K562 (cell line): Measurements from ENCODE around the gene TRIM71. TPM values are rescaled to one million over a fixed set of nuclear protein-coding genes. Genes with fewer than 3 reads are reported as not detected.
"Not testable (repeated sequence)": the region's sequence is repeated elsewhere in the genome, so short reads cannot be mapped to it uniquely, and the experiment has no call there.

Experiments
- ATAC-seq: fragments of 200-7000 bp; cut with Tn5 transposase; 3 replicates; pipeline ENCODE4 v1.9.1; 2020; ENCODE audit warnings: moderate library complexity
- BruUV-seq: library from RNA; stranded (reverse); fragments of 400-500 nt; replicated peaks from 2 replicates; lab custom pipeline; 2021; lab: Mats Ljungman, UMichigan
- CTCF ChIA-PET: fragments of 300-600 bp; formaldehyde crosslinking; extraction: SDS; loops from one replicate; lab custom pipeline; 2021; ENCODE audit warnings: low intra/inter-chr PET ratio; lab: Yijun Ruan, JAX
- POLR2A ChIA-PET: fragments of 300-600, 350-650 bp; sonication (Branson Sonifier 250); formaldehyde crosslinking; extraction: SDS; loops from one replicate; lab custom pipeline; 2021; ENCODE audit warnings: antibody characterized with exemption, inconsistent platforms; lab: Yijun Ruan, JAX
- DNase-seq, 4 experiments: peaks; one replicate each; pipeline versions ENCODE4 v3.0.0 to v3.0.0-alpha.2; 2011 to 2018; ENCODE audit warnings: low spot score in 3 of 4, mixed read lengths in 3 of 4; ENCODE audit errors: extremely low read depth in 1 of 4
- FAIRE-seq: peaks from 2 replicates; lab custom pipeline; 2011; peaks lifted over from hg19 to GRCh38; lab: Jason Lieb, UNC
- H2AFZ ChIP-seq: 2 replicates; pipeline ENCODE4 v1.6.0; 2011; ENCODE audit warnings: low read depth, low read length, control low read depth, inconsistent platforms
- H3K27ac ChIP-seq: fragments of 200-600 bp; 3 replicates; pipeline ENCODE4 v1.8.0; 2011; ENCODE audit warnings: low read depth, mild to moderate bottlenecking, control low read depth, inconsistent platforms, low read length, moderate library complexity, mixed read lengths; ENCODE audit errors: extremely low read depth
- H3K27me3 ChIP-seq, 2 experiments: fragments of 300-600 bp in 1 of 2; 2 replicates in 1 of 2; 3 replicates in 1 of 2; pipeline versions ENCODE4 v1.6.0 to v1.8.0; 2011; ENCODE audit warnings: inconsistent platforms in 2 of 2, low read length in 2 of 2, mild to moderate bottlenecking in 1 of 2, mixed read lengths in 1 of 2, moderate library complexity in 1 of 2; ENCODE audit not compliant: control insufficient read depth in 2 of 2, insufficient read depth in 2 of 2
- H3K36me3 ChIP-seq: fragments of 300-600 bp; 3 replicates; pipeline ENCODE4 v1.8.0; 2011; ENCODE audit warnings: mild to moderate bottlenecking, low read length, inconsistent platforms; ENCODE audit not compliant: control insufficient read depth, insufficient read depth
- H3K4me1 ChIP-seq, 2 experiments: fragments of 200-600 bp in 1 of 2; replicated peaks in 1 of 2; 2 replicates in 1 of 2; 3 replicates in 1 of 2; pipeline versions ENCODE4 v1.5.1 to v1.8.0; 2011; ENCODE audit warnings: inconsistent platforms in 2 of 2, low read length in 2 of 2, mild to moderate bottlenecking in 1 of 2, mixed read lengths in 1 of 2, moderate library complexity in 1 of 2; ENCODE audit not compliant: control insufficient read depth in 2 of 2, insufficient read depth in 2 of 2
- H3K4me2 ChIP-seq: 2 replicates; pipeline ENCODE4 v1.6.1; 2011; ENCODE audit warnings: low read length, control low read depth, inconsistent platforms, mixed read lengths; ENCODE audit not compliant: insufficient read depth
- H3K4me3 ChIP-seq: fragments of 200-600 bp; sonication (generic), shearing (Covaris generic); 2 replicates; pipeline ENCODE4 v1.5.1; 2016; ENCODE audit warnings: control low read depth, inconsistent platforms
- H3K79me2 ChIP-seq: fragments of 200-600 bp; 3 replicates; pipeline ENCODE4 v1.8.0; 2011; ENCODE audit warnings: low read length, inconsistent platforms; ENCODE audit not compliant: control insufficient read depth, insufficient read depth
- H3K9ac ChIP-seq, 2 experiments: 2 replicates each; pipeline versions ENCODE4 v1.6.0 to v1.6.1; 2011; ENCODE audit warnings: low read depth in 2 of 2, low read length in 2 of 2, control low read depth in 1 of 2, inconsistent platforms in 1 of 2, mild to moderate bottlenecking in 1 of 2, mixed read lengths in 1 of 2; ENCODE audit not compliant: insufficient read depth in 1 of 2
- H3K9me1 ChIP-seq: one replicate; pipeline ENCODE4 v1.6.0; 2011; ENCODE audit warnings: inconsistent platforms, mild to moderate bottlenecking, low read length, moderate library complexity; ENCODE audit not compliant: control insufficient read depth, insufficient read depth
- H3K9me3 ChIP-seq: replicated peaks from 2 replicates; pipeline ENCODE4 v1.5.1; 2011; ENCODE audit warnings: low read depth, low read length, inconsistent platforms; ENCODE audit not compliant: control insufficient read depth, insufficient read depth
- H4K20me1 ChIP-seq: replicated peaks from 2 replicates; pipeline ENCODE4 v1.6.1; 2011; ENCODE audit warnings: low read length, inconsistent platforms, mixed read lengths; ENCODE audit not compliant: control insufficient read depth, insufficient read depth
- ELF2 ChIP-seq: fragments of 250-450 bp; sonication (Bioruptor Pico); IDR thresholded peaks from 2 replicates; pipeline ENCODE4 v1.5.0; 2021; ENCODE audit warnings: mild to moderate bottlenecking
- MAFG ChIP-seq: fragments of 450-650 bp; conservative IDR thresholded peaks from 2 replicates; pipeline ENCODE4 v1.6.1; 2016; ENCODE audit warnings: missing genetic modification characterization, missing compliant biosample characterization
- MEIS2 ChIP-seq: fragments of 450-650 bp; IDR thresholded peaks from 2 replicates; pipeline ENCODE4 v1.6.1; 2014; ENCODE audit warnings: mild to moderate bottlenecking; ENCODE audit not compliant: partially characterized antibody
- ZNF316 ChIP-seq: fragments of 450-650 bp; IDR thresholded peaks from 2 replicates; pipeline ENCODE4 v1.6.1; 2016
- WGBS: fragments of 100-300 bp; shearing (Covaris generic); methylation state at CpG from one replicate; pipeline ENCODE4 v1.1.6; 2016; ENCODE audit warnings: low coverage, mixed read lengths; ENCODE audit not compliant: insufficient coverage; ENCODE audit errors: missing lambda C conversion rate; 5-methylcytosine and 5-hydroxymethylcytosine counted together
- in situ Hi-C: fragments of 300-500 bp; cut with MboI; formaldehyde crosslinking; loops from 4 replicates; pipeline ENCODE4 v1.15.0; 2018; ENCODE audit warnings: inconsistent platforms, mixed read lengths
- intact Hi-C: fragments of 100-400 bp; cut with micrococcal nuclease; formaldehyde crosslinking; loops from 2 replicates; pipeline ENCODE4 v1.14.2; 2022
- polyA plus RNA-seq, 8 experiments: library from polyadenylated mRNA; depleted of rRNA in 4 of 8; stranded (reverse) in 5 of 8; unstranded in 3 of 8; fragments of >200 nt; fragmentation: Nextera tagmentation in 2 of 8; fragmentation: Illumina TruSeq in 1 of 8; extraction: Ambion mirVana in 2 of 8; extraction: Trizol in 1 of 8; gene quantifications; 2 replicates each; pipeline versions ENCODE4 v1.2.1 to v1.2.3, GENCODE V29; 2011 to 2014; ENCODE audit warnings: inconsistent platforms in 1 of 8, missing spikeins in 1 of 8
- total RNA-seq, 7 experiments: library from RNA; depleted of rRNA in 6 of 7; stranded (reverse); fragments of >200 nt in 6 of 7; fragmentation: Illumina TruSeq in 2 of 7; extraction: Trizol in 2 of 7; gene quantifications; 2 replicates each; pipeline versions ENCODE4 v1.2.1 to v1.2.3, GENCODE V29; 2011 to 2021; ENCODE audit warnings: low replicate concordance in 1 of 7
- TF ChIP-seq, protein P1 (sequence below): sonication (generic); formaldehyde crosslinking; IDR thresholded peaks from 2 replicates; pipeline ENCODE4 v1.5.0; 2020; ENCODE audit warnings: missing genetic modification reagents
- TF ChIP-seq, protein P2 (sequence below): sonication (generic); formaldehyde crosslinking; IDR thresholded peaks from 2 replicates; pipeline ENCODE4 v1.8.0; 2023; ENCODE audit warnings: mild to moderate bottlenecking, missing genetic modification reagents
- TF ChIP-seq, protein P3 (sequence below), 2 experiments: IDR thresholded peaks in 1 of 2; conservative IDR thresholded peaks in 1 of 2; 2 replicates each; pipeline ENCODE4 v1.6.1; 2016; ENCODE audit warnings: low read depth in 2 of 2, mild to moderate bottlenecking in 1 of 2, missing compliant biosample characterization in 1 of 2, missing genetic modification characterization in 1 of 2, moderate library complexity in 1 of 2

Gene TRIM71
- total and polyA plus RNA-seq, 9 of the 15 experiments (the other 6 are each of a cell fraction or from before 2014, with no cell fraction given): 0.04 to 0.11 TPM; not detected in 7

DNA sequence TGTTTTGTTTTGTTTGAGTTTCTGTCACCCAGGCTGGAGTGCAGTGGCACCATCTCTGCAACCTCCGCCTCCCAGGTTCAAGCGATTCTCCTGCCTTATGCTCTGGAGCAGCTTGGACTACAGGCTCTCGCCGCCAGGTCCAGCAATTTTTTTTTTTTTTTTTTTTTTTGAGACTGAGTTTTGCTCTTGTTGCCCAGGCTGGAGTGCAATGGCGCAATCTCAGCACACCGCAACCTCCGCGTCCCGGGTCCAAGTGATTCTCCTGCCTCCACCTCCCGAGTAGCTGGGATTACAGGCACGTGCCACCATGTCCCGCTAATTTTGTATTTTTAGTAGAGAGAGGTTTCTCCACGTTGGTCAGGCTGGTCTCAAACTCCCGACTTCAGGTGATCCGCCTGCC is 29.2 kb downstream of the TRIM71 start:
- H3K79me2 ChIP-seq, CTCF ChIA-PET, in situ Hi-C loops, H3K4me3 ChIP-seq, H3K4me2 ChIP-seq, H2AFZ ChIP-seq, H3K36me3 ChIP-seq, H4K20me1 ChIP-seq, H3K27ac ChIP-seq, H3K4me1 ChIP-seq, ATAC-seq, H3K9me1 ChIP-seq, H3K9me3 ChIP-seq, FAIRE-seq, POLR2A ChIA-PET, H3K9ac ChIP-seq, BruUV-seq, intact Hi-C loops, DNase-seq: not testable (repeated sequence)
- H3K27me3 ChIP-seq: peaks cover 28 to 41% of the 10 kb centered on the region in 2 experiments; a peak in 4 of 5 replicates
- 41% methylated on average over 15 of the region's 15 CpGs for WGBS
- TF ChIP-seq, protein P1, sequence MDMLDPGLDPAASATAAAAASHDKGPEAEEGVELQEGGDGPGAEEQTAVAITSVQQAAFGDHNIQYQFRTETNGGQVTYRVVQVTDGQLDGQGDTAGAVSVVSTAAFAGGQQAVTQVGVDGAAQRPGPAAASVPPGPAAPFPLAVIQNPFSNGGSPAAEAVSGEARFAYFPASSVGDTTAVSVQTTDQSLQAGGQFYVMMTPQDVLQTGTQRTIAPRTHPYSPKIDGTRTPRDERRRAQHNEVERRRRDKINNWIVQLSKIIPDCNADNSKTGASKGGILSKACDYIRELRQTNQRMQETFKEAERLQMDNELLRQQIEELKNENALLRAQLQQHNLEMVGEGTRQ (CRISPR knock-in tag): 0 out of 2 replicates have a peak, but pooled peaks have one; percentile 2

DNA sequence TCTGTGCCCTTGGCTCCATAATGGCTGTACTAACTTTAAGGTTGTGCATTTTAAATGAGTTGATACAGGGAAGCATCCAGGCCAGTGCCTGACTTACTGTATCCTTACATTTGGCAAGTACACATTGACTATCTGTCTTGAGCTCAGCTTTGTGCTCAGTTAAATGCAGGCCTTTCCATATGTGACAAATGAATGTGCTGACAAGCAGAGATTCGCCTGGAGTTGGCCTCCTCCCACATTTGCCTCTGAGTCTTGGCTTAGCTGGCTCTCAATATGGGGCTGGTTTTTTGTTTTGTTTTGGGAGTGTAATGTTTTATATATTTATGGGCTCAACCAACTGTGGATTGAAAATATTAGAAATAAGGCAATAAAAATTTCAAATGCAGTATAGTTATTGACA is 29.7 kb downstream of the TRIM71 start:
- Histone ChIP-seq H3K9me3 (no peaks in the 10 kb centered on the region), H3K9me1 (no peaks in the 10 kb centered on the region), H4K20me1 (0 out of 2 replicates have a peak, but pooled peaks cover 3% of the 10 kb centered on the region), H2AFZ (no peak overlapping the region), H3K36me3 (no peaks in the 10 kb centered on the region), H3K4me3 (no peak overlapping the region), H3K27ac (no peak overlapping the region), H3K9ac (no peak overlapping the region), H3K4me1 (peaks cover 3 to 10% of the 10 kb centered on the region in 2 experiments; a peak in 3 of 5 replicates), H3K79me2 (no peaks in the 10 kb centered on the region), H3K4me2 (no peak overlapping the region), H3K27me3 (peaks cover 24 to 38% of the 10 kb centered on the region in 2 experiments; a peak in 4 of 5 replicates)
- 0 out of 3 replicates have a peak, but pooled peaks have one; percentile 11 for ATAC-seq
- peak in 1 of 4 experiments; percentile 30 for DNase-seq
- FAIRE-seq: peak; percentile 11
- CTCF ChIA-PET: no interaction called here
- intact Hi-C loops: no loop called here
- in situ Hi-C loops: no loop called here
- POLR2A ChIA-PET: no interaction called here
- 5% methylated on average over 1 of the region's 1 CpG for WGBS
- BruUV-seq: no TSS peak
- TF ChIP-seq, protein P2, sequence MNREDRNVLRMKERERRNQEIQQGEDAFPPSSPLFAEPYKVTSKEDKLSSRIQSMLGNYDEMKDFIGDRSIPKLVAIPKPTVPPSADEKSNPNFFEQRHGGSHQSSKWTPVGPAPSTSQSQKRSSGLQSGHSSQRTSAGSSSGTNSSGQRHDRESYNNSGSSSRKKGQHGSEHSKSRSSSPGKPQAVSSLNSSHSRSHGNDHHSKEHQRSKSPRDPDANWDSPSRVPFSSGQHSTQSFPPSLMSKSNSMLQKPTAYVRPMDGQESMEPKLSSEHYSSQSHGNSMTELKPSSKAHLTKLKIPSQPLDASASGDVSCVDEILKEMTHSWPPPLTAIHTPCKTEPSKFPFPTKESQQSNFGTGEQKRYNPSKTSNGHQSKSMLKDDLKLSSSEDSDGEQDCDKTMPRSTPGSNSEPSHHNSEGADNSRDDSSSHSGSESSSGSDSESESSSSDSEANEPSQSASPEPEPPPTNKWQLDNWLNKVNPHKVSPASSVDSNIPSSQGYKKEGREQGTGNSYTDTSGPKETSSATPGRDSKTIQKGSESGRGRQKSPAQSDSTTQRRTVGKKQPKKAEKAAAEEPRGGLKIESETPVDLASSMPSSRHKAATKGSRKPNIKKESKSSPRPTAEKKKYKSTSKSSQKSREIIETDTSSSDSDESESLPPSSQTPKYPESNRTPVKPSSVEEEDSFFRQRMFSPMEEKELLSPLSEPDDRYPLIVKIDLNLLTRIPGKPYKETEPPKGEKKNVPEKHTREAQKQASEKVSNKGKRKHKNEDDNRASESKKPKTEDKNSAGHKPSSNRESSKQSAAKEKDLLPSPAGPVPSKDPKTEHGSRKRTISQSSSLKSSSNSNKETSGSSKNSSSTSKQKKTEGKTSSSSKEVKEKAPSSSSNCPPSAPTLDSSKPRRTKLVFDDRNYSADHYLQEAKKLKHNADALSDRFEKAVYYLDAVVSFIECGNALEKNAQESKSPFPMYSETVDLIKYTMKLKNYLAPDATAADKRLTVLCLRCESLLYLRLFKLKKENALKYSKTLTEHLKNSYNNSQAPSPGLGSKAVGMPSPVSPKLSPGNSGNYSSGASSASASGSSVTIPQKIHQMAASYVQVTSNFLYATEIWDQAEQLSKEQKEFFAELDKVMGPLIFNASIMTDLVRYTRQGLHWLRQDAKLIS (CRISPR knock-in tag): no peak
- TF ChIP-seq MAFG (tag): 0 out of 2 replicates have a peak, but pooled peaks have one; percentile 10
- TF ChIP-seq MEIS2: peak; percentile 77
- TF ChIP-seq ELF2: no peak
- TF ChIP-seq ZNF316: peak; percentile 21; the same call in 1 of the 2 replicates
- TF ChIP-seq, protein P3, sequence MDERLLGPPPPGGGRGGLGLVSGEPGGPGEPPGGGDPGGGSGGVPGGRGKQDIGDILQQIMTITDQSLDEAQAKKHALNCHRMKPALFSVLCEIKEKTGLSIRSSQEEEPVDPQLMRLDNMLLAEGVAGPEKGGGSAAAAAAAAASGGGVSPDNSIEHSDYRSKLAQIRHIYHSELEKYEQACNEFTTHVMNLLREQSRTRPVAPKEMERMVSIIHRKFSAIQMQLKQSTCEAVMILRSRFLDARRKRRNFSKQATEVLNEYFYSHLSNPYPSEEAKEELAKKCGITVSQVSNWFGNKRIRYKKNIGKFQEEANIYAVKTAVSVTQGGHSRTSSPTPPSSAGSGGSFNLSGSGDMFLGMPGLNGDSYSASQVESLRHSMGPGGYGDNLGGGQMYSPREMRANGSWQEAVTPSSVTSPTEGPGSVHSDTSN (CRISPR knock-in tag; IDR thresholded peaks at IDR 0.05; ENCODE audit: low read depth): no peak
- TF ChIP-seq, protein P3 (tag; conservative IDR thresholded peaks at IDR 0.05; ENCODE audit: low read depth): peak; percentile 81
